ENCODE results near the gene ARID4B.

The ARID4B gene

DNA sequence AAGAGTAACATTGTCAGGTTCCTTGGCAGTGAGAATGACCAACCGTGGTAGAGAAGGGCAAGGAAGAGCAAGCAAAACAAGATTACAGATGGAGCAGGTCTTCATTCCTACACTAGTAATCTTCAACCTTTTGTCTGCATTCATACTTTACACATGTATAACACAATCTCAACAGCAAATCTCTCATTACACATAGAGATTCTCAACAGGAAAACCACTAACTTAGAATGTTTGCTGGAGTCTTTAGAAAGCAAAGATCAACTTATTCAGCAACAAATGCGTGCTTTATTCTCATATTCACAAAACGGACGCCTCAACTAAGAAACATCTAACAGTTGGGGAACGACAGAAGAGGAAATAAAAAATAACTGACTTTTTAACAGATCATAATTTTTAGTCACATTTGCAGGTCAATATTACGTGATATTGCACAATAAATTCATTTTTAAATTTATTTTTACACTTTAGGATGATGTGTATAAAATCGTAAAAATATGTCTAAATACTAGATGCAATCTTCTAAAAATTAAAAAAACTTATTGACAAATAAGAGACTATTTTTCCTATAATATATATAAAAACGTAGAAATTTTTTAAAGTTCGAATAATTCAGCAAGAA, 82.9 kb downstream of the ARID4B start:
- TF ChIP-seq, protein P1, sequence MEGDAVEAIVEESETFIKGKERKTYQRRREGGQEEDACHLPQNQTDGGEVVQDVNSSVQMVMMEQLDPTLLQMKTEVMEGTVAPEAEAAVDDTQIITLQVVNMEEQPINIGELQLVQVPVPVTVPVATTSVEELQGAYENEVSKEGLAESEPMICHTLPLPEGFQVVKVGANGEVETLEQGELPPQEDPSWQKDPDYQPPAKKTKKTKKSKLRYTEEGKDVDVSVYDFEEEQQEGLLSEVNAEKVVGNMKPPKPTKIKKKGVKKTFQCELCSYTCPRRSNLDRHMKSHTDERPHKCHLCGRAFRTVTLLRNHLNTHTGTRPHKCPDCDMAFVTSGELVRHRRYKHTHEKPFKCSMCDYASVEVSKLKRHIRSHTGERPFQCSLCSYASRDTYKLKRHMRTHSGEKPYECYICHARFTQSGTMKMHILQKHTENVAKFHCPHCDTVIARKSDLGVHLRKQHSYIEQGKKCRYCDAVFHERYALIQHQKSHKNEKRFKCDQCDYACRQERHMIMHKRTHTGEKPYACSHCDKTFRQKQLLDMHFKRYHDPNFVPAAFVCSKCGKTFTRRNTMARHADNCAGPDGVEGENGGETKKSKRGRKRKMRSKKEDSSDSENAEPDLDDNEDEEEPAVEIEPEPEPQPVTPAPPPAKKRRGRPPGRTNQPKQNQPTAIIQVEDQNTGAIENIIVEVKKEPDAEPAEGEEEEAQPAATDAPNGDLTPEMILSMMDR (conservative IDR thresholded peaks at IDR 0.05; ENCODE audit: low read depth), result no peak
- H3K27ac ChIP-seq, result no peak overlapping the region
- CTCF ChIA-PET, result no interaction called here
- no peak for DNase-seq (ENCODE audit: low spot score)
- POLR2A ChIA-PET (ENCODE audit: low non-redundant PET), result no interaction called here

DNA sequence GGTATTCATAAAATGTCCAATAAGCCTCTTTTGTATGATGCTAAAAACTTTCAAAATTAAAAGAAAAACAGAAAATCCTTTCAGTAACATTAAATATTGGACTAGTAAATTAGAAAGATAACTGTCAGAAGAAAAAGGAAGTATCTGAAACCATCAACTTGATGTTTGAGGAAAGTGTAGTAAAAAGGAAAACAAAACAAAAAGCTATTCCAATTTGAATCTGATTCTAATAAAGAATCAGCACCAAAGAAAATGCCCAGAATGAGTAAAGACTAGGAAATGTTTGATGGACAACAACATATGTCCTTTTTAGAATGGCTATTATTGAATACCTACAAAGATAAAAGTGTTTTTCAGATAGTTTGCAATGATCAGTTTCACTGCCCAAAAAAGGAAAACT, 87.0 kb downstream of the ARID4B start:
- POLR2A ChIA-PET (ENCODE audit: low non-redundant PET), result no interaction called here
- TF ChIP-seq, protein P1 (conservative IDR thresholded peaks at IDR 0.05; ENCODE audit: low read depth), result no peak
- CTCF ChIA-PET, result interaction anchor here (0.8 kb wide), 1 partner anchor 63 kb away, joined by 4 read pairs; no protein-coding TSS in a partner anchor
- H3K27ac ChIP-seq, result no peak overlapping the region
- DNase-seq (ENCODE audit: low spot score), result no peak

DNA sequence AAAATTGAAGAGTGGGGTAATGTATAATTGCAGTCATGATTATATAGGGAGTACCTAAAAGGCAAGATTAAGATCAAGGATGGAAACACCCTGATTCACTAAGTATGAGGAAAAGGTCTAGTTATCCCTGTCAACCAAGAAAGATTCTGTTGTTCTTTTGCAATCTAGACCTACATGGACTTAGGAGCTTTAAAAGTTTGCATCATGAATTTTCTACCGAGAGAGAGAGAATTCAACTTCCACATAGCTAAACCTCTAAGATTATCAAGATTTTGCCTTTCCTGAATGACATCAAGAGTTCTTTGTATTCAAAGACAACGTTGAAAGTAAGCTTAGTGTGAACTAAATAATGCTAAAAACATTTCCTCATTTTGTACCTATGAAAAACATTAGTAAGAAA, 88.1 kb downstream of the ARID4B start:
- H3K27ac ChIP-seq, result no peak overlapping the region
- DNase-seq (ENCODE audit: low spot score), result no peak
- CTCF ChIA-PET, result interaction anchor here (0.5 to 0.6 kb wide), 3 partner anchors 31 to 232 kb away, joined by 3 read pairs; no protein-coding TSS in a partner anchor
- POLR2A ChIA-PET (ENCODE audit: low non-redundant PET), result no interaction called here
- TF ChIP-seq, protein P1 (conservative IDR thresholded peaks at IDR 0.05; ENCODE audit: low read depth), result no peak

DNA sequence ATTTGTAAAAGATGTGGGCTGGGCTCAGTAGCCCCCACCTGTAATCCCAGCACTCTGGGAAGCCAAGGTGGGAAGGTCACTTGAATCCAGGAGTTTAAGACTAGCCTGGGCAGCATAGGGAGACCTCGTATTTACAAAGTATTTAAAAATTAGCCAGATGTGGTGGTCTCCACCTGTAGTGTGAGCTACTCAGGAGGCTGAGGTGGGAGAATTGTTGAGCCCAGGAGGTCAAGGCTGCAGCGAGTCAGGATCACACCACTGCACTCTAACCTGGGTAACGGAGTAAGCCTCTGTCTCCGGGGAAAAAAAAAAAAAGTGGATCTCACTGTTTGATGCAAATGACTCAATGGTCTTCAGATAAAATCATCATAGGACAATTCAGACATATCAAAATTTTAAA, 89.4 kb downstream of the ARID4B start:
- TF ChIP-seq, protein P1 (conservative IDR thresholded peaks at IDR 0.05; ENCODE audit: low read depth), result no peak
- CTCF ChIA-PET, result no interaction called here

DNA sequence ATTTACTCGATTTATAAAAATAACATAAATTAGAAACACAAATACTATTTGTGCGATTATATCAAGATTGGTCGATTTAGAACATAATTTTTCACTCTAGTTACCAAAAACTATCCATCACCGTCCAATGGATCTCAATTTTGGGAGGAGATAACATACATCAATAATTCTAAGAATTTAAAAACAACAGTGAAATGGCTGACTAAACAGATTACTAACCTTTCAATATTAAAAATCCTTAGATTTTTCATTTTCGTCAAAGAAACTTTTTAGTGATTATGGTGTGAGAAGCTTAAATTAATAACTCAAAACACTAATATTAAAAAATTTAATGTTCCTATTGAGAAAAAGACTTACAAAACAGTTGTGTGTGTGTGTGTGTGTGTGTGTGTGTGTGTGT, 91.9 kb downstream of the ARID4B start:
- no peak overlapping the region for H3K27ac ChIP-seq
- POLR2A ChIA-PET (ENCODE audit: low non-redundant PET), result no interaction called here
- DNase-seq (ENCODE audit: low spot score), result no peak
- TF ChIP-seq, protein P1 (conservative IDR thresholded peaks at IDR 0.05; ENCODE audit: low read depth), result no peak
- CTCF ChIA-PET, result interaction anchor here (0.6 kb wide), 2 partner anchors 38 to 91 kb away, joined by 3 to 6 read pairs; no protein-coding TSS in a partner anchor

More for the DNA sequence above, 89.4 kb downstream of the ARID4B start:
- no peak overlapping the region for H3K27ac ChIP-seq
- POLR2A ChIA-PET (ENCODE audit: low non-redundant PET), result no interaction called here
- no peak for DNase-seq (ENCODE audit: low spot score)

DNA sequence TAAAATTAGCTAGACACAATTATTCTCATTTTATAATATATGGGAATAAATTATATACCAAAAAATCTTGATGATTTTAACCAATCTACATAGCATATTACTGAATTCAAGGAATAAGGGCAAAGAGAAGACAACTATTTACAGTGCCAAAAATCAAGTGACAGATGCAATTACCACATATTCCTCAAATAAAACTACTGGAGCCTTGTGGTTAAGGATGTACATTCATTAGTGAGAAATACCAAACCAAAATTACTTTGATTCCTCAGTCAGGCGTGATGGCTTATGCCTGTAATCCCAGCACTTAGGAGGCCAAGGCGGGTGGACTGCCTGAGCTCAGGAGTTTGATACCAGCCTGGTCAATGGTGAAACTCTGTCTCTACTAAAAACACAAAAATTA, 98.1 kb downstream of the ARID4B start:
- ChIA-PET POLR2A (ENCODE audit: low non-redundant PET) (no interaction called here), CTCF (interaction anchor here (0.8 kb wide), 1 partner anchor 185 kb away, joined by 3 read pairs; no protein-coding TSS in a partner anchor)
- DNase-seq (ENCODE audit: low spot score), result no peak
- TF ChIP-seq, protein P1 (conservative IDR thresholded peaks at IDR 0.05; ENCODE audit: low read depth), result no peak
- no peak overlapping the region for H3K27ac ChIP-seq

All from RWPE1 (cell line).